HK-2 (cell line): Measurements from ENCODE around the gene ATG7.

ENCODE experiments used
- DNase-seq: peaks from one replicate; pipeline ENCODE4 v3.0.0-alpha.2; 2018; ENCODE audit not compliant: unreplicated experiment

The ATG7 gene

DNA sequence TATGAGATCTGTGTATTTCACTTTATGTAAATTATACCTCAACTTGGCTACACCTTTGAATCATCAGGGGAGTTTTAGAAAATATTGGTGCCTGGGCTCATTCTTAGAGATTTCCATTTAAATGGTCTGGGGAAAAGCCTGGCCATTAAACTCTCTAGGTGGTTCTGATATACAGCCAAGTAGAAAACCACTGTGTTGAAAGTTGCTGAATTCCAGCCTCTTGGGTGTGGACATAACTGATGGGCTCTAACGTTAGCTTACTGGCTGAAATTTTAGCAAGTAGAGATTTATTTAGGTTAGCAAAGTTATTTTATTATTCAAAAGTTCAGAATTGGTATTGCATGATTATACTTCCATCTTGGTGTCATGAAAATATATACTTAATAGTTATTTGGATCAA is 84.1 kb downstream of the ATG7 start:
- no peak for DNase-seq

DNA sequence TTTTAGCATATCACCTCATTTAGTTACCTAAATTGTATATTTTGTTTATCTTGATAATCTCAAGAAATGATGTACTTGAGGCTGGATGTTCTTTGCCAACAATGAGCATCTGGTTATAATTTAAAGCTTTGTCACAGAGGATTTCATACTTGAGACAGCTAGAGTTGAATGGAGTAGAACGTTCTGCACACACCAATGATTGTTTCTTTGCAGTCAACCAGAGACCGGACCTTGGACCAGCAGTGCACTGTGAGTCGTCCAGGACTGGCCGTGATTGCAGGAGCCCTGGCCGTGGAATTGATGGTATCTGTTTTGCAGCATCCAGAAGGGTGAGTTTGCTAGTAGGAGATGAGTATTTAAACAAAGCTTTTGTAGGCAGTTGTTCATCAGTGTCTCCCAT is 90.4 kb downstream of the ATG7 start:
- DNase-seq, result no peak

DNA sequence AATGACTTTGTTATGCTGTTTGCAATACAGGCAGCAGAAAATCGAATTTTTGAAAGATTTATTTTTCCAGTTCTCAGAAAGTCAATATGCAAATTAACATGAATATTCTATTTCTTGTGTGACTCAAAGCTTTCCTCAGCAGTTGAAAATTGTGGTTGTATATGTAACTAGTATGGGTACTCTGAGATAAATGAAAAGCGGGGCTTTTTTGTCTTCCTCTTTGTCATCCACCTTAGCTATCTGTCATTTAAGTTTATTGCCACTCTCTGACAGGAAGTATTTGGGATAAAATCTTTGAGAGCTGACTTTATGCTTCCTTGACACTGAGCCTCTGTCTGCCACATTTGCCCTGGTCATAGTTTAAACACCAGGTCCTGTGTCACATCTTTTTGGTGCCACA is 91.5 kb downstream of the ATG7 start:
- no peak for DNase-seq

DNA sequence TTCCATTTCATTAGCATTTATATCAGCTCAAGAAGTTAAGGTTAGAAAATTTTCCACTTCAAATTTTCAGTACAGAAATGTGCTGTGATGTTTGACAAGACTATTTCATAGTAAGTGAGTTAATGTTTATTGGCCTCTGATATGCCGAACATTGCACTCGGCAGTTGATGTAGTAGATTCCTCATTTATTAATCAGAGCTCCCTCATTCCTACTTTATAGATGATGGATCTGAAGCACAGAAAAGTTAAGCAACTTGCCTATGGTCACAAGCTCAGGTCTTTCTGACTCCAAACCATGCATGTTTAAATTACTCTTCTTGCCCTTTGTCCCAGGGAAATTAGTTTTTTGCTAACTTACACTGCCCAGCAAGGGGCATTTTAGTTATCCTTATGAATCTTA is 92.0 kb downstream of the ATG7 start:
- DNase-seq, result no peak

DNA sequence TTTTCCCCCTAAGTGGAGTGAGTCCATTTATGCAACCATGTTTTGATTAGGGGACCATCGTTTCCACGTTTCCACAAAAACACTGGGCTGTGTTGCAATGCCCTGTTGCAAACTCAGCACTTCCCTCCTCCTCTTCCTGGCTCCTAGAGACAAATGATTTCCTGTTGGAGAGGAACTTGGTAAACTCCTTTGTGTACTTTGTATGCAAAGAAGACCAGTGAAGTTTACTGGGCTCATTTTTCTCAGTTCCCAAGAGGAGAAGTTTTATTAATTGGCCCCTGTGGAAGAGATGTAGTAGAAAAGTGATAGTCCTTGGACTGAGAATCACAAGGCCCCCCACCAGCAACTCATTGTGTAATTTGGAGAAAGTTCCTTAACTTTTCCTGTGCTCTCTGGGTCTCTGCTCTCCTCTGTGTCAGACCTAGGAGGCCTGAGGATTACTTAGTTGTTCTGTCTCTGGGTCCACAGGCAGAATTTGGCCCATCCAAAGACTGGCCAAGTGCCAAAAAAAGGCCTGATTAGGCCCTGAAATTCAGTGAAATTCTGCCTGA is 95.0 kb downstream of the ATG7 start:
- no peak for DNase-seq

DNA sequence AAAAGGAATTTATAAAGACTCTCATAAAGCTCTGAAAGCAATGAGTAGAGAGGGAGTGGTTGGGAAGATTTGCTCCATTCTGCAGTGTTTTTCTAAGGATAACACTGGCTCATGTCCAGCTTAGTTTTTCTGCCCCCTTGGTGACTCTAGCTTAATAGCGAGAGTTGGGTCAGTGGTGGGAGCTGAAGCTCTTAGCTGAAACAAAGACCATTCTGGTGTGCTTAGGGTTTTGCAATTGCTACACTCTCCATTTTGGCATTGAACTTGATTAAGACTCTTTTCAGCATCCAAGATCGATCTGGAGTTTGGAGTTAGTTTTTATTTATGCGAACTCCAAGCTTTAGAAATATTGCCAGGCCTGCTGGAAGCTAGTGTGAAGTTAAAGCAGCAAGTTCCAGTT is 98.0 kb downstream of the ATG7 start:
- no peak for DNase-seq

DNA sequence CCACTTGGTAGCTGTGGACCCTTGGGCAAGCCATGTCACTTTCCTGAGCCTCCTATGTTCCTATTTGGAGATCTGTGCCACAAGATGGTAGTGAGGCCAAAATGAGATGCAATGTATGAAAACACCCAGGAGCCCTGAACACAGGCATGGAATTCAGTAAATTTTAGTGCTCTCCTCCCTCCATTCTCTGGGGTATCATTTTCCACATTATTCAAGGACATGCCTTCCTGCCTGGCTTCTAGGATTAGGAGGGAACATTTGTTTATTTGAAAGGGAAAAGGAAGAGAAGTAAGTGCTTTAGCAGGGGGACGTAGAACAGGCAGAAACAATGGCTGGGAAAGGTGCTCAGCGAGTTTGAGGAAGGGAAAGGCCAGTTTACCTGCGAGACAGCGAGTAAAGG is 98.8 kb downstream of the ATG7 start:
- DNase-seq, result no peak

DNA sequence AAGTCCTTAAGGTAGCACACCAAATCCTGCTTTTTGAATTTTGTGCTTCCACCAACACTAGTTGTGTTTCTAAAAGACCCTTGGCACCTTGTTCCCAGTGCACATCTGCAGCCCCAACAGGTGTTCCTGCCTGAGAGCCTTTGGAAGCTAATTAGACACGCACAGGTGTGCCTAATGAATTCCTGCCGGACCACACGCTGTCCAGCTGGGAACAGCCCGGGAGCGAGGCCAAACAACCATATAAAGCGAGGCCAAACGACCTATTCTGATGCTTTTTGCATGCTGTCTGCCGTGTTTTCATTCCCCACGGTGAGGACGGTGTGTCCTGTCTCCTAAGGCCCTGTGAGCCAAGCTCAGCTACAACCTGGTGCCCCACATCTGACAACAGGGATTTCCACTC is 99.5 kb downstream of the ATG7 start:
- no peak for DNase-seq

DNA sequence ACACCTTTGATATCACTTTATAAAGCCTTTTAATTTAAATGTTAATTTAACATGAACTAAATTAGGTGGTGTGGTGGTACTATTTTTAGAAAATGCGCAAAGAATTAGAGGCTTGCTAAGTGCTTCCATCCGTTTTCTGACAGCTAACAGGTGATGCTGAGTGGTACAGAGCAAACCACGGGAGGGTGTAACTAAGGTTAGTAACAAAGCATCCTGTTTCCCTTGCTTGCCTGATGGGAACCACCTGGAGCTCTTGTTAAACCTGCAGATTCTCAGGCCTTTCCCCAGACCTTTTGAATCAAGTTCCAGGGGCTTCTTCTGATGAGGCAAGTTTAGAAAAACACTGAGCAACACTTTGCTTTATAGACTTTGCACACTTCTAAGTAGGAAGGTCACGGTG is 101.0 kb downstream of the ATG7 start:
- DNase-seq, result no peak

DNA sequence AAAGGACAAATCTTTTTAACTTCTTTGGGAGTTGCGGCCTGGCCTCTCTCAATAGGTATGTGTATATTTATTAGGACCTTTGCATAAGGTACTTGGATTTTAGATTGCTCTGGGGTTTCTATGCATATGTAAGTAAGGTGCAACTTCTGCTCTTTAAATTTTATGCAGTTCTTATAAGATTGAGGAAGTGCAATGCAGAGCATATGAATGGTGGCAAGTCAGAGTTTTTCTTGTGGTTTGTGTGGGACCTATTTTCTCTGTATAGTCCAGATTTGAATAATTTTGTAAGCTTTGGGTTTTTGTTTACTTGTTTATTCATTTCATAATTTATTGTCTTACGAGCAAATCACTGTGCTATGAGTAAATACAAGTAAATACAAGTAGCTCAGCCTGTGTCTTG is 101.5 kb downstream of the ATG7 start:
- DNase-seq, result no peak

DNA sequence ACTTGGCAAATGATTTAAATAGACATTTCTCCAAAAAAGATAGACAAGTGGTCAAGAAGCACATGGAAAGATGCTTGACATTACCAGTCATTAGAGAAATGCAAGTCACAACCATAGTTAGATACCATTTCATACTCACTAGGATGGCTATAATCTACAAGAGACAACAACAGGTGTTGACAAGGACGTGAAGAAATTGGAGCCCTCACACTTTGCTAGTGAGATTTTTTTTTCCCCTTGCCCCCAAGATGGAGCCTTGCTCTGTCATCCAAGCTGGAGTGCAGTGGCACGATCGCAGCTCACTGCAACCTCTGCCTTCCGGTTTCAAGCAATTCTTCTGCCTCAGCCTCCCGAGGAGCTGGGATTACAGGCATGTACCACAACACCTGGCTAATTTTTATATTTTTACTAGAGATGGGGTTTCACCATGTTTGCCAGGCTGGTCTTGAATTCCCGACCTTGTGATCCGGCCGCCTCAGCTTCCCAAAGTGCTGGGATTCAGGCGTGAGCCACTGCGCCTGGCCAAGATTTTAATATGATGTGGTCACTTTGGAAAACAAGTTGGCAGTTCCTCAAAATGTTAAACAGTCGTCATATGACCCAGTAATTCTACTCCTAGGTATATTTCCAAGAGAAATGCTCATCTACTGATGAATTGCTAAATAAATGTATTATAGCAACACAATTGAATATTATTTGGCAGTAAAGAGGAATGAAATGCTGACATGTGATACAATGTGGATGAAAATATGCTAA is 103.3 kb downstream of the ATG7 start:
- no peak for DNase-seq

DNA sequence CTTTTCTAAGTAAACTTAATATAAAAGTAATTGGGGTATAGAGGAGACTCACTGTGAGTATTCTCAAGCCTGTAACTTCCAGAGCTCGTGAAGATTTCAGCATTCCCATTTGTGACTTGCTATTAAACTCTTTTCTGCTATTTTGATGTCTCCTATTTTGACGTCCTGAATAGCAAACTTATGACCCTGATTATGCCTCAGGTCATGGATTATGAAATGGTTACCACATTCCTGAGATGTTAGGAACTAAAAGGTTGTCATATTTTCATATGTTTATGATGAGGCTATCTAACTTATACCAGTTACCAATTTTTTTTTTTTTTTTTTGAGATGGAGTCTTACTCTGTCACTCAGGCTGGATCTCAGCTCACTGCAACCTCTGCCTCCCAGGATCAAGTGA is 105.5 kb downstream of the ATG7 start:
- no peak for DNase-seq

DNA sequence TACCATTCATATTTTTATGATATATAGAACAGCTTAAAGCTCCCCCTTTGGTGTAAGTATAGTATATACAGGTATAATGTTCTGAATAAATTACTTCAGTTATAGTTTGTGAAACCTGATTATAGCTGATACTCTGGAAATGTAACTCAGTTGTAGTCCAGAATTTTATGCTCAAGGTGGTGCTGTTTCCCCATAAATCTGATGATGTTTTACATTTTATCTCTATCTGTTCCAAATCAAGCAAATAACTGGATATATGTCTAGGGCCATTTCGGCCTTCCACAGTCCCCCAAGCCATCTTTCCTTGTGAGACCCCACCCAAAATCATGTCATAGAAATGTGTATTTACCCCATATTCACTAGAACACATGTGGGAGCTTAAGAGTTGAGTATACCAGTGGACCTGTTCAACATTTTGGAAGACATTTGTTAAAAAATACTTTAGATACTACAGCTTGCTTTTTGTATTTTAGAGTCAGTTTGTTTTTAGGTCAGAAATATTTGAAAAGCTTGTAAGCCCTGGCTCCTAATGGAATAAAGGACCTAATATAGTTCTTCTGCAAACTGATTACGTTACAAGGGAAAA is 107.1 kb downstream of the ATG7 start:
- no peak for DNase-seq

DNA sequence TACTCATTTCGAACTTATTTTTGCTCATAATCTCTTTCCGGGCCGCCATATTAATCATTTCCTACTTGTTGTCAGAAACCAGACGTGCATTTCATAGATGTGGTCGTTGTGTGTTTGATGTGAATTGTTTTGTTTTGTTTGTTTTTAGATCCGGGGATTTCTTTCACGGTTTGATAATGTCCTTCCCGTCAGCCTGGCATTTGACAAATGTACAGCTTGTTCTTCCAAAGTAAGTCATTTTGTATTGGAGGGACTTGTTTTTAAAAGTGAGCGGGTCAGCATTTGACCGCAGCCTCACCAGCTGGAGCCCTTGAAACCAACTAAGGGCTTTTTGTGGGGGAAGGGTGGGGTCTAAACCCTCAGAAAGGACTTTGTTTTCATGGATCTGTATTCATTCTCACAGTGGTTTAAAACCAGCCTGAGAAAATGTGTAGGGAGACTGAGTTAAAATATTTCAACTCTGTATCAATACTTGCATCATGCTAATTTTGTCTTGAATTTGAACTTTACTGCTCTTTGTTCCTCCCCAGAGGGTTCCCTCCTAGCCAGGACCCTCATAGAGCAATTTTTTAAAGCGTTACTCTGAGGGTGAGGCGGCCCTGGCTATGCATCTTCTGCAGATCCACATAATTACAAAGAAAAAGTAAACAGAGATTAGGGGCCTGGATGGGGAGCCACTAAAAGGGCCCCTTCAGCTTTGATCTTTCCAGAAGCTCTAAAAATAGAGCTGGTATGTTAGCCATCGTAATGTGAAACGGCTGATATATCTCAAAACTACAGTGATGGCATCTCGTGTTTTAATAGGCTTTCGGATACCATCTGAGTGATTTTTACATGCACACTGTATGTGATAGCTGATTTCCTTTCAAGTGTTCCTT is 107.9 kb downstream of the ATG7 start:
- no peak for DNase-seq

DNA sequence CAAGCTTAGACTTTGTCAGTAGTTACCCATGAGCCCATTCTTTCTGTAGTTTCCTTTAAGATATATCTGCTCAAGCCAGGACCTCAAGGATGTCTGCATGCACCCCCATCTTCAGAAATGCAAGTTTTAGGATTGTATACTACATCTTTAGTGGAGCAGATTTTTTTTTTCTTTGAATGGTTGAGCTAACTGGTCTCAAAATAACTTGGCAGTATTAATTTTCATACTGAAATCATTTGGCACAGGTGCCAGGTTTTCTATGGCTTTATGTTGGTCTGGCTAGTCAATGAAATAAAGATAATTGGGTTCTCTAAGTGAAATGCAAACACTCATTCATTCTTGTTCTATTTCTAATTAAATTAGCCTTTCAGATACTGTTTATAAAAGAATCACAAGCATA is 108.9 kb downstream of the ATG7 start:
- DNase-seq, result no peak

DNA sequence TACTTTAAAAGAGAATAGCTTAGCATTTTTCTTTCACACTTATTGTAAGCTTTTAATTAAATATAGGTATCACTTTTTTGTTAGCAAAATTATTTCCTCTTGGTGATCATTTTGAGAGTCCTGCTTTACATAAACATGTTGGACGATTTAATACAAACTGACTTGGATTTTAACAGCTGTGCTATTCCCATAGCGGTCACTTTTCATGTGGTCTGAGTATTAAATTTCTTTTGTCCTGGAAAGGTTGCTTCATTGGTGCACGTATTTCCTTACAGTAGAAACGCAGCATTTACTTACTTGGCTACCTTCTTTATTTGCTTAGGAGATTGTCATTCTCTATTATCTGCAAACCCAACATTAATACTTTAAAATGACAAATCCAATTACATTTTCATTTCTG is 109.4 kb downstream of the ATG7 start:
- DNase-seq, result no peak

DNA sequence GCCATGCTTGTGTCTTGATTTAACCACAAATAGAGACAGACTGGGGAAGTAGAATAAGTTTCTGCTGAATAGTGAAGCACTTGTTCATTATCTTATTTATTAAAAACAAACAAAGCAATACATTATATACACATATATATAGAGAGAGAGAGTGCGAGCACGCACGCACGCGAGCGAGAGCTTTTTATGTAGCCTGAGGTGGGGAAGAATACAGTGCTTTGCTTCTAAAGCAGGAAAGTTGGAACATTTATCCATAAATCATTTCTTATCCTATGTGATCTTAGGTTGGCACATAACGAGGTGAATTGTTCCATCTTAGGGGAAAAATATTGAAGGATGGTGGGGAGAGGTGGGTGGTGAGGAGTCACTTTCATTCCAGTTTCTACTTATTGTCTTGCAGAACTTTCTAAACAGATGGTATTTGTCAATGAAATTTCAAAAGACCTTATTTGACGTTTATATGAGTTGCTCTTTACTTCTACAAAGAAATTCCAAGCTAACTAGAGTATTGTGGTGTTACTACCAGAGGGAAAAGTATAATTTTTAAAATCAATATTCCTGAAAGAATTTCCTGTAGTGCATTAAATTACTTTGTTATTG is 110.0 kb downstream of the ATG7 start:
- no peak for DNase-seq

DNA sequence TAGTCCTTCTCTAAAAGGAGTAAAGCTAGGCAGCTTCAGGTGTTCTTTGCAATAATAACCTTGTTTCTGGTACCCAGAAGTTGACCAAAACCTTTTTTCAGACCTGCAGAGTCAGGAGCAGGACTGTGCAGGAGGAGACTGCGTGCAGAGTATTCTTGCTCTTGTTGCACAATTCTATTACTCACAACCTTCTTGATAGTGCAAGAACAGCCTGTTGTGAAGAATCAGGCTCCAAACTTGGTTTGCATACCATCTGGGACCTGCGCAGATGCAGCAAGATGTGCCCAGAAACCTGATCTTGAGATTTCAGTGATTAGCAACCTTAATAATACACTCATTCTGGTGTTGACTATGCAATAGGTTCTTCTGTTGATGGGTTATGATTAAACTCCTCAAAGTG is 111.9 kb downstream of the ATG7 start:
- no peak for DNase-seq

DNA sequence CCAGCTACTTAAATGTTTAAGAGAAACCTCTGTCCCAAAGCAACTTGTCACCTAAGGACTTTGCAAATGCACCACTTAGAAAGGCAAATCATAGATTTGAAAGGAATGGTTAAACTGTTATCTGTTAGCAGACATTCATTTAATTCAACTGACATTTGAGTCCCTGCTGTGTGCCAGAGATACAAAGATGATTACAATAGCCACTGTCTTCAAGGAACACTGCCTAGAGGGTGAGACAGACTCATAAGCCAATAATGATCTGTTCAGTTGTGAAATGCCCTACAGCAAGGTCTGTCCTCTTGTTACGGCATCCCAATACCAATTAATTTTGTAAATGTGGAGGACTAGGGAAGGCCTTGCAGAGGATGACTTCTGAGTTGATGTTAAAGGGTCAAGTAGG is 113.1 kb downstream of the ATG7 start:
- DNase-seq, result no peak

DNA sequence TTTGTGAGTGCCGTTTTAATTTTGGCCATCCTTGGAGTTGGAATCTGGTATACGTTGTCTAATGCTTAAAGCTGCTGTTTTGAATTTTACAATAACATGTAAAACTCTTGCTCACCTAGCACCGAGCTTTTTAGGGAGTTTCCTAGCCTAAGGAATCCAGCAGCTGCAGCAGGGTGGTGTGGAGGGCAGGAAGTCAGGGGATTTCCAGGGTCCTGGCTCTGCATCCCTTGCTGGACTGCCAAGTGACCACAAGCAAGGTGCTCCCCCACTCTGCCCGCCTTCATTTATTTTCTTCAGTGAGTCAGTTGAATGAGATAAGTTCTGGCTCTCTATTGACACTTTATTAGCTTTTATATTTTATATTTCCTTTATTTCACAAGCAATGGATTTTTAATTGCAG is 113.7 kb downstream of the ATG7 start:
- peak; percentile 48 for DNase-seq

DNA sequence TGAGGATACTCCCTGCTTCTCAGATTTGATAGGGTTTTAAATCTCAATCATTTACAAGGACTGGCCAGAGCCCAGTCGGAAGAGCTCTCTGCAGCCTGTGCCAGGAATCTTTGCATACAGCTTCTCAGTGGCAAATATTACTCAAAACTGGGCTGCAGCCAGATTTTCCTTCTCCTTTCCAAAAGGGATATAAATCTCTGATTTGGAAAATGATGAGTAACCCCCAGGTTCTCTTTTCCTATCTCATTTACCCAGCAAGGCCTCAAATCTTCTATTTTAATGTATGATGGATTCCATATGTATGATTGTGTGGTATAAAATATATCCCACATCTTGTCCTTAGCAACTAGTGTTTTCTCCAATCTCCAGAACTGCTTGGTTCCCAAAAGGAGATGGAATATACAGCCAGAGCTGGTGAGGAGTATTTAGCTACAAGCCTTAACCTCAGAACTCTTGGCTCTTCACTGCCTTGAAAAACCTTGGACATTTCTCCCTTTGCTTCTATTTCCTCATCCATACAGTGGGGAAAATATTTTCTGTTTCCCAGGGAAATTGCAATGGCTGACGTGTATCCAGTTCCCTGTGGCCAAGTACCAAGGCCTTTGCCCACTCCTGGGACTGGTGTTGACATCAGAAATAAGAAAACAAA is 114.4 kb downstream of the ATG7 start:
- no peak for DNase-seq
